ENCODE measurements around the gene CCDC148. TPM values are rescaled to one million over a fixed set of nuclear protein-coding genes. Genes with fewer than 3 reads are reported as not detected.

The CCDC148 gene
- total RNA-seq, 1 experiment from 2014 or later, result 2.1 TPM

GRCh38 chr2:158199928-158200650, 256.5 kb downstream of the CCDC148 start:
- Mint-ChIP-seq H3K9me3 (no peaks in the 10 kb centered on the region), H3K4me3 (no peak overlapping the region), H3K27me3 (ENCODE audit: low read depth) (no peaks in the 10 kb centered on the region), H3K4me1 (peaks cover 2% of the 10 kb centered on the region; the same call in 1 of the 2 replicates), H3K27ac (no peak overlapping the region), H3K36me3 (no peaks in the 10 kb centered on the region)
- POLR2A ChIA-PET, result no interaction called here
- DNase-seq (ENCODE audit: low spot score) (no peak), ATAC-seq (no peak)
- CTCF ChIA-PET, result no interaction called here
- no peak for TF ChIP-seq ZNF219 (CRISPR knock-in tag; IDR thresholded peaks at IDR 0.05; ENCODE audit: borderline replicate concordance)
- no peak for TF ChIP-seq MLX (CRISPR knock-in tag; IDR thresholded peaks at IDR 0.05)
- TF ChIP-seq TEAD1 (CRISPR knock-in tag; IDR thresholded peaks at IDR 0.05), result no peak
- TF ChIP-seq USF1 (CRISPR knock-in tag; IDR thresholded peaks at IDR 0.05), result no peak
- TF ChIP-seq STAT6 (CRISPR knock-in tag; conservative IDR thresholded peaks at IDR 0.05; ENCODE audit: low read depth), result no peak
- TF ChIP-seq PRDM15 (CRISPR knock-in tag; IDR thresholded peaks at IDR 0.05), result no peak
- no peak for TF ChIP-seq ATF3 (CRISPR knock-in tag; conservative IDR thresholded peaks at IDR 0.05)

- H3K27me3 Mint-ChIP-seq (ENCODE audit: low read depth), result no peaks in the 10 kb centered on the region
- DNase-seq (ENCODE audit: low spot score) (no peak), ATAC-seq (no peak)
- no peaks in the 10 kb centered on the region for H3K36me3 Mint-ChIP-seq
- H3K27ac Mint-ChIP-seq, result no peak overlapping the region
- no peak for TF ChIP-seq ATF3 (CRISPR knock-in tag; conservative IDR thresholded peaks at IDR 0.05)
- no peak for TF ChIP-seq JUN (CRISPR knock-in tag; IDR thresholded peaks at IDR 0.05)
- no peak for TF ChIP-seq AFF4 (CRISPR knock-in tag; IDR thresholded peaks at IDR 0.05; ENCODE audit: borderline replicate concordance)
- no peak for TF ChIP-seq ZNF396 (CRISPR knock-in tag; IDR thresholded peaks at IDR 0.05; ENCODE audit: borderline replicate concordance)
- TF ChIP-seq GTF2I (CRISPR knock-in tag; conservative IDR thresholded peaks at IDR 0.05), result no peak
- no peak for TF ChIP-seq ATF1 (CRISPR knock-in tag; IDR thresholded peaks at IDR 0.05)
- no peak for TF ChIP-seq SMAD4 (CRISPR knock-in tag; IDR thresholded peaks at IDR 0.05)
- no peak for TF ChIP-seq TCF7 (CRISPR knock-in tag; IDR thresholded peaks at IDR 0.05; ENCODE audit: low read depth)
- no peak for TF ChIP-seq GRHL2 (CRISPR knock-in tag; IDR thresholded peaks at IDR 0.05; ENCODE audit: insufficient replicate concordance, severe bottlenecking)
- H3K9me3 Mint-ChIP-seq, result no peaks in the 10 kb centered on the region
- ChIA-PET POLR2A (no interaction called here), CTCF (no interaction called here)
- peaks cover 2% of the 10 kb centered on the region; the same call in 1 of the 2 replicates for H3K4me1 Mint-ChIP-seq
- H3K4me3 Mint-ChIP-seq, result no peak overlapping the region
Observed at GRCh38 chr2:158197940-158198339, 258.6 kb downstream of the CCDC148 start.
